Breast epithelium (tissue), 4 donors: ENCODE data around the gene SCARF2. TPM values are rescaled to one million over a fixed set of nuclear protein-coding genes. Genes with fewer than 3 reads are reported as not detected.

Source experiments
- DNase-seq, 2 donors: peaks; one replicate each; pipeline ENCODE4 v3.0.0-alpha.2; 2019; ENCODE audit warnings: low spot score in 2 of 2
- H3K27ac ChIP-seq, 2 donors: fragments of 200-600 bp; sonication (generic) in 1 of 2; one replicate each; pipeline ENCODE4 v1.5.1; 2016 to 2019; ENCODE audit warnings: mild to moderate bottlenecking in 1 of 2
- H3K27me3 ChIP-seq, 2 donors: fragments of 200-600 bp; sonication (generic) in 1 of 2; one replicate each; pipeline versions ENCODE4 v1.5.1 to v1.6.0; 2017 to 2019; ENCODE audit warnings: control low read depth in 1 of 2, mild to moderate bottlenecking in 1 of 2
- H3K36me3 ChIP-seq: fragments of 200-600 bp; one replicate; pipeline ENCODE4 v1.5.1; 2019
- H3K4me1 ChIP-seq, 2 donors: fragments of 200-600 bp; sonication (generic); one replicate each; pipeline ENCODE4 v1.5.1; 2016 to 2019; ENCODE audit warnings: control low read depth in 1 of 2
- H3K4me3 ChIP-seq, 3 donors: fragments of 200-600 bp; sonication (generic); 1 replicate in 2 of 3; 2 replicates in 1 of 3; pipeline ENCODE4 v1.5.1; 2016 to 2019; ENCODE audit warnings: mild to moderate bottlenecking in 3 of 3, moderate library complexity in 2 of 3
- H3K9me3 ChIP-seq, 2 donors: fragments of 200-600 bp; sonication (generic) in 1 of 2; one replicate each; pipeline ENCODE4 v1.5.1; 2016 to 2019; ENCODE audit warnings: control low read depth in 1 of 2
- POLR2A ChIP-seq: fragments of 450-650 bp; IDR thresholded peaks from one replicate; pipeline ENCODE4 v1.6.1; 2016; ENCODE audit warnings: antibody characterized with exemption, mild to moderate bottlenecking, moderate library complexity
- POLR2AphosphoS5 ChIP-seq, 3 donors: sonication (generic); formaldehyde crosslinking; IDR thresholded peaks; one replicate each; pipeline ENCODE4 v1.6.1; 2017; ENCODE audit warnings: antibody characterized with exemption in 3 of 3
- intact Hi-C: fragments of 100-400 bp; cut with DNase I; formaldehyde crosslinking; loops from one replicate; pipeline ENCODE4 v1.15.1; 2023; ENCODE audit warnings: low total_unique reads
- total RNA-seq, 3 donors: library from RNA; depleted of rRNA; stranded (reverse); fragments of >200 nt; gene quantifications; one replicate each; pipeline ENCODE4 v1.1.0, GENCODE V29; 2016
- TF ChIP-seq, protein P1 (sequence below), 3 donors: fragments of 450-650 bp; IDR thresholded peaks; one replicate each; pipeline ENCODE4 v1.5.1; 2016 to 2017; ENCODE audit warnings: antibody characterized with exemption in 3 of 3, mild to moderate bottlenecking in 3 of 3, moderate library complexity in 3 of 3

SCARF2 gene
- total RNA-seq, 3 donors from 2014 or later, result 5.3 to 14.7 (median 12.3) TPM

DNA sequence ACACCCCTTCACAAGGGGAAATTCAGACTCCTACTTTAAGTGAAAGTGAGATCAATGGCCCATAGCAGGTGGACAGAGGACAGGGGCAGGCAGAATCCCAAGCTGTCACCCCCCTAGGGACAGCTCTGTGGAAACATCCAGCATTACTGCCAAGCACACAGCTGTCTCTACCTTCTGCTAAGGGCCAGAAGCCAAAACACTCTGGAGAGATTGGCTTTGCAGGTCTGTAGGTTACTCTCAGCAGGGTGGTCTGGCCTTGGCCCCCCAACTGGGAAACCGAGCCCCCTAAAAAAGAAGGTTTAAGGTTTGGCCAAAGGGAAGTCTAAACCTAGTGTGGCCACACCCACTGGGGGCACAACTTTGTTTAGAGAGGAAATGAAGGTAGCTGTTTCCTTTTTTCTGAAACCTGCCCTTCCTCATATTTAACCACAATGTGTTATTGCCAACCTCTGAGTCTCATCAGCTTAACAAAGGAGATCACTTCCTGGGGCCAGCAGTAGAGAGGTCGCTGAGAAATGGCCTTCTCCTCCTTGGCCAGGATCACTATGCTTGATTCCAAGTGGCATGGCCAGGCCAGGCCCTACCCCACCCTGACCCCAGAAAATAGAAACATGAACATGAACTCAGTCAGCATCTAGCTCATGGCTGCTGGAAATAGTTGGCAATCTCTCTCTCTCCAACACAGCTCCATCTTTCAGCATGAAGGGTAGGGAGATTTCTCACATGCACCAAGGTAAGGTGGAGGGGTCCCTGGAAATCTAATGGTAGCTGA, 25.9 kb upstream of the SCARF2 start:
- H3K9me3 ChIP-seq, result no peaks in the 10 kb centered on the region
- no peak for DNase-seq
- no peaks in the 10 kb centered on the region for H3K27me3 ChIP-seq
- H3K4me3 ChIP-seq, result no peak overlapping the region
- TF ChIP-seq, protein P1, sequence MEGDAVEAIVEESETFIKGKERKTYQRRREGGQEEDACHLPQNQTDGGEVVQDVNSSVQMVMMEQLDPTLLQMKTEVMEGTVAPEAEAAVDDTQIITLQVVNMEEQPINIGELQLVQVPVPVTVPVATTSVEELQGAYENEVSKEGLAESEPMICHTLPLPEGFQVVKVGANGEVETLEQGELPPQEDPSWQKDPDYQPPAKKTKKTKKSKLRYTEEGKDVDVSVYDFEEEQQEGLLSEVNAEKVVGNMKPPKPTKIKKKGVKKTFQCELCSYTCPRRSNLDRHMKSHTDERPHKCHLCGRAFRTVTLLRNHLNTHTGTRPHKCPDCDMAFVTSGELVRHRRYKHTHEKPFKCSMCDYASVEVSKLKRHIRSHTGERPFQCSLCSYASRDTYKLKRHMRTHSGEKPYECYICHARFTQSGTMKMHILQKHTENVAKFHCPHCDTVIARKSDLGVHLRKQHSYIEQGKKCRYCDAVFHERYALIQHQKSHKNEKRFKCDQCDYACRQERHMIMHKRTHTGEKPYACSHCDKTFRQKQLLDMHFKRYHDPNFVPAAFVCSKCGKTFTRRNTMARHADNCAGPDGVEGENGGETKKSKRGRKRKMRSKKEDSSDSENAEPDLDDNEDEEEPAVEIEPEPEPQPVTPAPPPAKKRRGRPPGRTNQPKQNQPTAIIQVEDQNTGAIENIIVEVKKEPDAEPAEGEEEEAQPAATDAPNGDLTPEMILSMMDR (IDR thresholded peaks at IDR 0.05), result no peak
- TF ChIP-seq POLR2AphosphoS5 (IDR thresholded peaks at IDR 0.05) (no peak), POLR2A (no peak)
- intact Hi-C loops, result no loop called here
- H3K4me1 ChIP-seq, result no peaks in the 10 kb centered on the region
- no peaks in the 10 kb centered on the region for H3K36me3 ChIP-seq
- peak overlapping the region; percentile 55 to 63 for H3K27ac ChIP-seq

DNA sequence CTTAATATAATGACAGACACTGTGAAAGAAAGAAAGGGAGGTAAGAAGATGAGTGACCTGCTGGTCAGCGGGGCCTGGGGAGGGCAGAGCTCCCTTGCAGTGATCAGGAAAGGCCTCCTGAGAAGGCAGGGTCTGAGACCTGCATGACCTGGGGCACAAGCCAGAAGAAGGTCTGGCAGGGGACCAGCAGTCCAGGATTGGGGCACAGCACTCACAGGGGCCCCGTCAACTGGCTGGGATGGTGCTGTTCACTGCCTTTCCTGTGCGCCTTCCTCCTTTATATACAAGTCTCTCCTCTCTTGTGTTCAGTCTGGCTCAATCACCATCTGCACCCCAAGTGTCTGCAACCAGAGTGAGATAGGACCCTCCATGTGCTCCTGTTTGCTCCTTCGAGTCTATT, 22.2 kb upstream of the SCARF2 start:
- Histone ChIP-seq H3K4me3 (no peak overlapping the region), H3K36me3 (no peaks in the 10 kb centered on the region), H3K9me3 (no peaks in the 10 kb centered on the region), H3K4me1 (no peaks in the 10 kb centered on the region), H3K27ac (no peak overlapping the region), H3K27me3 (no peaks in the 10 kb centered on the region)
- DNase-seq, result no peak
- TF ChIP-seq, protein P1 (IDR thresholded peaks at IDR 0.05), result no peak
- TF ChIP-seq POLR2AphosphoS5 (IDR thresholded peaks at IDR 0.05) (no peak), POLR2A (no peak)
- intact Hi-C loops, result no loop called here

DNA sequence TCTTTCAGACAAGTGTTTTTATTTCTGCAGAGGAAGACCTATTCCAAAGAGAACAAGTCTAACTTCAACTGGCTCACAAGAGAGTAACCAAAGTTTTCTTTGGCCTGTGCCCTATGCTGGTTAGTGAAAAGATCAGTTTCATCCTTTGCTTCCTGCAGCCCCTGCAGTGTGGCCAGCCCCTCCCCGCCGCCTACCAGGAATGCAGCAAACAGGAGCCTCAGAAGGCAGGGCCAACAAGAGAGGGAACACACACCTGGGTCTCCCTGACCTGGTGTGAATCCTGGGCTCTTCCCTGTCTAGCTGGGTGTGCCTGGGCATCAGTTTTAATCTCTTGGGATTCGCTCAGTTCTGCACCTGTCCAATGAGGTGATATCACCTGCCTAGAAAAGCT, 21.5 kb upstream of the SCARF2 start:
- TF ChIP-seq, protein P1 (IDR thresholded peaks at IDR 0.05), result no peak
- TF ChIP-seq POLR2AphosphoS5 (IDR thresholded peaks at IDR 0.05), result no peak
- no peak for TF ChIP-seq POLR2A
- no peaks in the 10 kb centered on the region for H3K27me3 ChIP-seq
- no peak overlapping the region for H3K4me3 ChIP-seq
- H3K27ac ChIP-seq, result no peak overlapping the region
- DNase-seq, result no peak
- intact Hi-C loops, result no loop called here
- no peaks in the 10 kb centered on the region for H3K36me3 ChIP-seq
- H3K9me3 ChIP-seq, result no peaks in the 10 kb centered on the region
- H3K4me1 ChIP-seq, result no peaks in the 10 kb centered on the region

DNA sequence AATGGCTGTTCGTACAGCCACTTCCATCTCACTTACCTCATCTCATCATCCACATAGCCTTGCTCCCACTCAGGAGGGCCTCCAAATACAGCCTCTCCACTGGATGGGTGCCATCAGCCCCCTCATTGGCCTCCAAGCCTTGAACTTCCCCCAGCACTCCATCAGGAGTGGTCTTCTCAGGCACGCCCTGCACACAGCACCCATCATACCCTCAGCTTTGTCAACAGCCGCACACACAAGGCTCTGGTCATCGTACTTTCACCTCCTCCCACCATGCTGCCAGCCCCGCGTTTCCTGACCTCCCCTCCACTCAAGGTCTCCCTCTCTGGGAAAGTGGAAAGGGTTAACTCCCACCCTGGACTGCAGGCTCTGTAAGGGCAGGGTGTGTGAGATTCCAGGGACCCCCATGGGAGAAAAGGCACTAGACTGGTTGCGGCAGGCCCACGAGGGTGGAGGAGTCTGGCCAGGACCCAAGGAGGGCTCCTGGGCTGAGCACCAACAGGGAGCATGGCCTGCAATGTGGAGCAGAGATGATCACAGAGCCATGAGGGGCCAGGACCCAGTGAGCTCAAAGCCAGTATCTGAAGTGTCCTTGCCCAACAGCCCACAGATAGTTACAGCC, 21.0 kb upstream of the SCARF2 start:
- no peak for TF ChIP-seq POLR2A
- TF ChIP-seq, protein P1 (IDR thresholded peaks at IDR 0.05), result no peak
- TF ChIP-seq POLR2AphosphoS5 (IDR thresholded peaks at IDR 0.05), result no peak
- no peak overlapping the region for H3K4me3 ChIP-seq
- no peaks in the 10 kb centered on the region for H3K36me3 ChIP-seq
- H3K27ac ChIP-seq, result no peak overlapping the region
- H3K27me3 ChIP-seq, result no peaks in the 10 kb centered on the region
- DNase-seq, result no peak
- H3K4me1 ChIP-seq, result no peaks in the 10 kb centered on the region
- H3K9me3 ChIP-seq, result no peaks in the 10 kb centered on the region
- intact Hi-C loops, result no loop called here

DNA sequence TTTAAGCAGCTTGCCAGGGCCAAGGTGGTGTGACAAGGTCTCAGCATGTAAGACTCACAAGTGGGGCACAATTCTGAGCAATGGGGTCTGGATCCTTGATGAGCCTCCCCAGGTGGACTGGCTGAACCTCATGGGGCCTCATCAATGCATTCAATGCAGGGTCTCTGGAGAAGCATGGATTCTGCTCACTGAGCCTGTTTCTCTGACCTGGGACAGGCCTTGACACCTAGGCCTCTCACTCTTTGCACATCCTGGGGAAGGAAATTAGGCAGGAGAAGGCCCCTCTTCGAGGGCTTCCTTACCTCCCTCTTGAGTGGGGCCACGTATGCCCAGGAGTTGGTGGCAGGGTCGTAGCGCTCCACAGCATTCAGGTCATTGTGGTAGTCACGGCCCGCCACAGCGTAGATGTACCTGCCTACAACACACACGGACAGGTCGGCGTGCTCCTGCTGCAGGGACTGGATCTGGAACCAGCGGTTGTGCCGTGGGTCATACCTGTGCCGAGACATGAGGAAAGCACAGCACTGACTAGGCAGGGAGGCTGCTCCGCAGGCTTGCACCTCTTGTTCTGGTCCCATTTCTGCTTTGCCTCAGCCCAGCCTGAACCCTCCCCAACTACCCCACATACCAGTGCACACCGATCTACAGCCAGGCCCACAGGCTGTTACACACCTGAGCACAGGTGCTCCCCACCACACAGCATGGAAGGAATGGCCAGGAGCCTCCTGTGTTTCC, 20.0 kb upstream of the SCARF2 start:
- Histone ChIP-seq H3K4me1 (no peaks in the 10 kb centered on the region), H3K9me3 (no peaks in the 10 kb centered on the region), H3K27ac (no peak overlapping the region), H3K4me3 (no peak overlapping the region), H3K27me3 (no peaks in the 10 kb centered on the region), H3K36me3 (no peaks in the 10 kb centered on the region)
- TF ChIP-seq, protein P1 (IDR thresholded peaks at IDR 0.05), result no peak
- TF ChIP-seq POLR2A (no peak), POLR2AphosphoS5 (IDR thresholded peaks at IDR 0.05) (no peak)
- no peak for DNase-seq
- intact Hi-C loops, result no loop called here
